Progenitor cell of endocrine pancreas (in vitro differentiated cells): ENCODE results near the gene SGCD. TPM values are rescaled to one million over a fixed set of nuclear protein-coding genes. Genes with fewer than 3 reads are reported as not detected.

Source experiments
- DNase-seq: peaks from one replicate; pipeline ENCODE4 v3.0.0; 2021; ENCODE audit warnings: low spot score; ENCODE audit not compliant: unreplicated experiment
- H3K27ac Mint-ChIP-seq: 2 replicates; pipeline ENCODE4 v1.8.0; 2021; ENCODE audit warnings: mild to moderate bottlenecking, moderate library complexity, mixed read lengths
- H3K27me3 Mint-ChIP-seq: 2 replicates; pipeline ENCODE4 v1.8.0; 2021; ENCODE audit warnings: mixed read lengths
- H3K36me3 Mint-ChIP-seq: 2 replicates; pipeline ENCODE4 v1.8.0; 2022; ENCODE audit warnings: mixed read lengths; ENCODE audit not compliant: insufficient read depth
- H3K4me1 Mint-ChIP-seq: 2 replicates; pipeline ENCODE4 v1.8.0; 2021; ENCODE audit warnings: low read depth, mixed read lengths
- H3K4me3 Mint-ChIP-seq: 2 replicates; pipeline ENCODE4 v1.8.0; 2021; ENCODE audit warnings: low read depth, mild to moderate bottlenecking, moderate library complexity, mixed read lengths
- H3K9me3 Mint-ChIP-seq: 2 replicates; pipeline ENCODE4 v1.8.0; 2021; ENCODE audit warnings: low read depth, mixed read lengths
- CTCF ChIP-seq: fragments of 200-600 bp; sonication (generic); IDR thresholded peaks from one replicate; pipeline ENCODE4 v1.5.0; 2021; ENCODE audit warnings: antibody characterized with exemption, mild to moderate bottlenecking; ENCODE audit not compliant: unreplicated experiment
- total RNA-seq: library from RNA; stranded (reverse); gene quantifications from 2 replicates; pipeline ENCODE4 v1.2.1, GENCODE V29; 2021

The SGCD gene
- total RNA-seq, 1 donor from 2014 or later, result 5.9 TPM

- Mint-ChIP-seq H3K9me3 (no peaks in the 10 kb centered on the region), H3K4me3 (no peak overlapping the region), H3K27me3 (no peaks in the 10 kb centered on the region), H3K4me1 (no peaks in the 10 kb centered on the region), H3K36me3 (no peaks in the 10 kb centered on the region), H3K27ac (no peak overlapping the region)
- no peak for DNase-seq
- no peak for TF ChIP-seq CTCF
Measured at GRCh38 chr5:156560002-156560401, 233.0 kb downstream of the SGCD start.

- Mint-ChIP-seq H3K9me3 (no peaks in the 10 kb centered on the region), H3K36me3 (no peaks in the 10 kb centered on the region), H3K27me3 (no peaks in the 10 kb centered on the region), H3K4me1 (no peaks in the 10 kb centered on the region), H3K4me3 (no peak overlapping the region), H3K27ac (no peak overlapping the region)
- no peak for DNase-seq
- TF ChIP-seq CTCF, result no peak
Measured at GRCh38 chr5:156561651-156562050, 234.7 kb downstream of the SGCD start.

GRCh38 chr5:156570615-156571014 lies 243.7 kb downstream of the SGCD start:
- Mint-ChIP-seq H3K9me3 (no peaks in the 10 kb centered on the region), H3K27ac (peak overlapping the region; percentile 78), H3K4me3 (no peak overlapping the region), H3K27me3 (no peaks in the 10 kb centered on the region), H3K36me3 (no peaks in the 10 kb centered on the region), H3K4me1 (peaks cover 5% of the 10 kb centered on the region)
- no peak for TF ChIP-seq CTCF
- no peak for DNase-seq

- Mint-ChIP-seq H3K4me3 (no peak overlapping the region), H3K4me1 (peaks cover 12% of the 10 kb centered on the region), H3K9me3 (peaks cover 20% of the 10 kb centered on the region), H3K27me3 (no peaks in the 10 kb centered on the region), H3K27ac (no peak overlapping the region), H3K36me3 (peaks cover 3% of the 10 kb centered on the region)
- no peak for TF ChIP-seq CTCF
- no peak for DNase-seq
Measured at GRCh38 chr5:156581725-156582124, 254.8 kb downstream of the SGCD start.

GRCh38 chr5:156582193-156582598 lies 255.2 kb downstream of the SGCD start:
- H3K4me3 Mint-ChIP-seq, result no peak overlapping the region
- H3K36me3 Mint-ChIP-seq, result peaks cover 2% of the 10 kb centered on the region
- H3K9me3 Mint-ChIP-seq, result peaks cover 20% of the 10 kb centered on the region
- H3K4me1 Mint-ChIP-seq, result peaks cover 14% of the 10 kb centered on the region
- H3K27ac Mint-ChIP-seq, result no peak overlapping the region
- no peaks in the 10 kb centered on the region for H3K27me3 Mint-ChIP-seq
- DNase-seq, result no peak
- no peak for TF ChIP-seq CTCF
